KMS-11 (cell line): Measurements from ENCODE around the gene MAP2K1.

Source experiments
- H2AFZ ChIP-seq: fragments of 200-600 bp; sonication (generic); 2 replicates; pipeline ENCODE4 v1.6.1; 2016; ENCODE audit warnings: antibody characterized with exemption, mixed run types, low read depth
- H3K27ac ChIP-seq: fragments of 200-600 bp; sonication (generic); 2 replicates; pipeline ENCODE4 v1.6.1; 2016; ENCODE audit warnings: mild to moderate bottlenecking, mixed run types
- H3K27me3 ChIP-seq: fragments of 200-600 bp; sonication (generic); 2 replicates; pipeline ENCODE4 v1.6.1; 2017; ENCODE audit warnings: mild to moderate bottlenecking, low read depth, mixed run types, moderate library complexity; ENCODE audit not compliant: insufficient read depth
- H3K36me3 ChIP-seq: fragments of 200-600 bp; sonication (generic); 2 replicates; pipeline ENCODE4 v1.6.1; 2017; ENCODE audit warnings: mild to moderate bottlenecking, mixed run types; ENCODE audit not compliant: insufficient read depth
- H3K4me1 ChIP-seq: fragments of 200-600 bp; sonication (generic); 2 replicates; pipeline ENCODE4 v1.6.1; 2016; ENCODE audit warnings: mild to moderate bottlenecking, low read depth, mixed run types; ENCODE audit not compliant: poor library complexity, severe bottlenecking
- H3K4me2 ChIP-seq: fragments of 200-600 bp; sonication (generic); 2 replicates; pipeline ENCODE4 v1.7.0; 2016; ENCODE audit warnings: mild to moderate bottlenecking, mixed run types
- H3K4me3 ChIP-seq: fragments of 200-600 bp; sonication (generic); IDR thresholded peaks from 2 replicates; pipeline ENCODE4 v1.6.1; 2017; ENCODE audit warnings: low read depth, low read length, mixed read lengths; ENCODE audit not compliant: insufficient read depth
- H3K79me2 ChIP-seq: fragments of 200-600 bp; sonication (generic); 2 replicates; pipeline ENCODE4 v1.6.1; 2016; ENCODE audit warnings: low read depth, mixed run types; ENCODE audit not compliant: insufficient read depth
- H3K9ac ChIP-seq: fragments of 200-600 bp; sonication (generic); 2 replicates; pipeline ENCODE4 v1.6.1; 2016; ENCODE audit warnings: mild to moderate bottlenecking, mixed run types
- H4K20me1 ChIP-seq: fragments of 200-600 bp; sonication (generic); 2 replicates; pipeline ENCODE4 v1.6.1; 2016; ENCODE audit warnings: mild to moderate bottlenecking, mixed run types; ENCODE audit not compliant: insufficient read depth
- TF ChIP-seq, protein P1 (sequence below): fragments of 200-600 bp; sonication (generic); conservative IDR thresholded peaks from 2 replicates; pipeline ENCODE4 v1.6.1; 2017; ENCODE audit warnings: low read depth, mild to moderate bottlenecking, antibody characterized with exemption, low read length, moderate library complexity, mixed read lengths

The MAP2K1 gene

GRCh38 chr15:66387163-66388042 is 691 bp downstream of the MAP2K1 start:
- Histone ChIP-seq H3K27me3 (no peaks in the 10 kb centered on the region), H3K4me3 (no peak overlapping the region), H3K27ac (peak overlapping the region; percentile 48; the same call in 1 of the 2 replicates), H3K9ac (peak overlapping the region; percentile 48; the same call in 1 of the 2 replicates), H3K4me1 (peaks cover 41% of the 10 kb centered on the region), H2AFZ (peak overlapping the region; percentile 44; the same call in 1 of the 2 replicates), H3K36me3 (no peaks in the 10 kb centered on the region), H4K20me1 (no peaks in the 10 kb centered on the region; the same call in 1 of the 2 replicates), H3K79me2 (peaks cover 50% of the 10 kb centered on the region), H3K4me2 (peak overlapping the region; percentile 81)
- TF ChIP-seq, protein P1, sequence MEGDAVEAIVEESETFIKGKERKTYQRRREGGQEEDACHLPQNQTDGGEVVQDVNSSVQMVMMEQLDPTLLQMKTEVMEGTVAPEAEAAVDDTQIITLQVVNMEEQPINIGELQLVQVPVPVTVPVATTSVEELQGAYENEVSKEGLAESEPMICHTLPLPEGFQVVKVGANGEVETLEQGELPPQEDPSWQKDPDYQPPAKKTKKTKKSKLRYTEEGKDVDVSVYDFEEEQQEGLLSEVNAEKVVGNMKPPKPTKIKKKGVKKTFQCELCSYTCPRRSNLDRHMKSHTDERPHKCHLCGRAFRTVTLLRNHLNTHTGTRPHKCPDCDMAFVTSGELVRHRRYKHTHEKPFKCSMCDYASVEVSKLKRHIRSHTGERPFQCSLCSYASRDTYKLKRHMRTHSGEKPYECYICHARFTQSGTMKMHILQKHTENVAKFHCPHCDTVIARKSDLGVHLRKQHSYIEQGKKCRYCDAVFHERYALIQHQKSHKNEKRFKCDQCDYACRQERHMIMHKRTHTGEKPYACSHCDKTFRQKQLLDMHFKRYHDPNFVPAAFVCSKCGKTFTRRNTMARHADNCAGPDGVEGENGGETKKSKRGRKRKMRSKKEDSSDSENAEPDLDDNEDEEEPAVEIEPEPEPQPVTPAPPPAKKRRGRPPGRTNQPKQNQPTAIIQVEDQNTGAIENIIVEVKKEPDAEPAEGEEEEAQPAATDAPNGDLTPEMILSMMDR = peak; percentile 32; the same call in 1 of the 2 replicates

DNA sequence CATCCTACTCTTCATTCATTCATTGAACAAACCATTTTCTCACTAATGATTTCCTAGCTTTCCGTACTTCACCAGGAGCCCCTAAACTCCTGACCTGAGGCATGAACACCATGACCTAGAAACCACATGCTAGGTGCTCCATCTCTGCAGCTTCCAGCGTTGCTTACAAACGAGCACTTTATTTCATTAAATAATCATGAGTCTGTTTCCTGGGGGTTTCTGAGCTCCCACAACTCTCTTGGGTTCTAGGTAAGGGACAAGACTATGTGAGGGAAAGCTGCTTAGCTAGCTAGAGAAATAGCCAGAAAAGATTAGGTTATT is 1.3 kb downstream of the MAP2K1 start:
- peak overlapping the region; percentile 48; the same call in 1 of the 2 replicates for H3K9ac ChIP-seq
- no peaks in the 10 kb centered on the region; the same call in 1 of the 2 replicates for H4K20me1 ChIP-seq
- peak overlapping the region; percentile 44; the same call in 1 of the 2 replicates for H2AFZ ChIP-seq
- H3K4me1 ChIP-seq = peaks cover 41% of the 10 kb centered on the region
- H3K27ac ChIP-seq = peak overlapping the region; percentile 48; the same call in 1 of the 2 replicates
- H3K36me3 ChIP-seq = no peaks in the 10 kb centered on the region
- H3K27me3 ChIP-seq = no peaks in the 10 kb centered on the region
- H3K79me2 ChIP-seq = peaks cover 56% of the 10 kb centered on the region
- H3K4me3 ChIP-seq = no peak overlapping the region
- TF ChIP-seq, protein P1 = peak; percentile 16; the same call in 1 of the 2 replicates
- H3K4me2 ChIP-seq = peak overlapping the region; percentile 81

- peaks cover 61% of the 10 kb centered on the region for H3K79me2 ChIP-seq
- H2AFZ ChIP-seq = no peak overlapping the region
- no peaks in the 10 kb centered on the region for H3K36me3 ChIP-seq
- no peaks in the 10 kb centered on the region for H3K27me3 ChIP-seq
- H4K20me1 ChIP-seq = no peaks in the 10 kb centered on the region; the same call in 1 of the 2 replicates
- peak overlapping the region; percentile 81 for H3K4me2 ChIP-seq
- peak overlapping the region; percentile 48; the same call in 1 of the 2 replicates for H3K9ac ChIP-seq
- H3K27ac ChIP-seq = no peak overlapping the region
- H3K4me3 ChIP-seq = no peak overlapping the region
- H3K4me1 ChIP-seq = peaks cover 41% of the 10 kb centered on the region
- TF ChIP-seq, protein P1 = no peak
Observed at GRCh38 chr15:66388576-66388975, 1.9 kb downstream of the MAP2K1 start.

DNA sequence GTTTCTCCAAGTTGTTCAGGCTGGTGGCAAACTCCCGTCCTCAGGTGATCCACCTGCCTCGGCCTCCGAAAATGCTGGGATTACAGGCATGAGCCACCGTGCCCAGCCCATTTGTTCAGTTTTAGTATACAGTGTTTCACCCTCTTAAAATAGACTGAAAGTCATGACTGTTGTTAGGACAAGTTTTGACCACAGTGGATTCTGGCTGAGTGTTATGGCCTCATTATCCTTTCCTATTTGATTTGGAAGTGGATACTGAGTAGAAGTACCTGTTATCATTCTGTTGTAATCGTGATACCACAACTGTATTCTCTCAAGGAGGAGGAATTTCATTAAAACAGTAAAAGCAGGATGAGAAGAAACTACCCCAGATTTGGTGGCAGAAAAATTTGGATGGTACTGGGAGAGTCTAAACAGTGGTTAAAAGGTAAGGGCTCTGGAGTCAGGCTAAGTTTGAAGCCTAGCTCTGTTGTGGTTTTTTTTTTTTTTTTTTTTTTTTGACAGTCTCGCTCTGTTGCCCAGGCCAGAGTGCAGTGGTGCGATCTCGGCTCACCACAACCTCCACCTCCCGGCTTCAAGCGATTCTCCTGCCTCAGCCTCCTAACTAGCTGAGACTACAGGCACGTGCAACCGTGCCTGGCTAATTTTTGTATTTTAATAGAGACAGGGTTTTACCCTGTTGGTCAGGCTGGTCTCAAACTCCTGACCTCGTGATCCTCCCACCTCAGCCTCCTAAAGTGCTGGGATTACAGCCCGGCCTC is 2.6 kb downstream of the MAP2K1 start:
- Histone ChIP-seq H3K79me2 (peaks cover 68% of the 10 kb centered on the region), H3K27me3 (no peaks in the 10 kb centered on the region), H3K4me2 (peak overlapping the region; percentile 81; the same call in 1 of the 2 replicates), H3K9ac (no peak overlapping the region), H3K27ac (no peak overlapping the region), H3K36me3 (no peaks in the 10 kb centered on the region), H2AFZ (no peak overlapping the region), H3K4me1 (peaks cover 41% of the 10 kb centered on the region), H3K4me3 (no peak overlapping the region), H4K20me1 (no peaks in the 10 kb centered on the region; the same call in 1 of the 2 replicates)
- TF ChIP-seq, protein P1 = no peak
